ENCODE data around the gene IPO9.

IPO9 gene

GRCh38 chr1:201907621-201908020 lies 78.7 kb downstream of the IPO9 start:
- DNase-seq, result no peak

DNA sequence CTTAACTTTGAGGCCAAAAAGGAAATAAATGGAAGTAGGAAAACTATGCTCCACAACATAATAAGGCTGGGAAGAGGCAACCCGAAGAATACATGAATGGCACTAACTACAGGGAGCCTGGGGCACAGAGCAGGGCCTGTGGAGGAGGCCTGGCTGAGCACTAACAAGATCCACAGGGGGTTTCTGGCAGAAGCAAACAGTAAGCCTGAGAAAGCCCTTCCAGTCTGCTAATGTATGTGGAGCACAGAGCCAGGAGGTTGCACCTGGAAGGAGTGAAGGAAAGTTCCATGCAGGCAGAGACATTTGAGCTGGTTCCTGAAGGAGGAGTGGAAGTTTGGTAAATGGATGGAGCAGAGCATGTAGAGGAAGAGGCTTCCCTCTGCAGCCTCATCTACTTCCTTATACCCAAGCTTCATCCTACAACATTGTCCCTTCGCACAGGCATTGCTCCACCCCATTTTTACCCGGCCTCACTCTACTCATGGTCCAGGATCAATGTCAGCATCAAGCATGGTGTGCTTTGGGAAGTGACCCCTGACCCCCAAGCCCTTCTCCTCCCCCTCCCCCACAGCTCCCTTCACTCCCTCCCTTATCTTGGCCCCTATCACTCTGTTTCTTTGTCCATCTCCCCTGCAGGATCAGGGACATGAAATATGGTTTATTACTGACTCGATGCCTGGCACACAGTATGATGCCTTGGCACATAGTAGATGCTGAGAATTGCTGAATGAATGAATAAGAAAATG lies 83.0 kb downstream of the IPO9 start:
- no peak for DNase-seq

GRCh38 chr1:201912832-201913231 lies 83.9 kb downstream of the IPO9 start:
- DNase-seq, result no peak

DNA sequence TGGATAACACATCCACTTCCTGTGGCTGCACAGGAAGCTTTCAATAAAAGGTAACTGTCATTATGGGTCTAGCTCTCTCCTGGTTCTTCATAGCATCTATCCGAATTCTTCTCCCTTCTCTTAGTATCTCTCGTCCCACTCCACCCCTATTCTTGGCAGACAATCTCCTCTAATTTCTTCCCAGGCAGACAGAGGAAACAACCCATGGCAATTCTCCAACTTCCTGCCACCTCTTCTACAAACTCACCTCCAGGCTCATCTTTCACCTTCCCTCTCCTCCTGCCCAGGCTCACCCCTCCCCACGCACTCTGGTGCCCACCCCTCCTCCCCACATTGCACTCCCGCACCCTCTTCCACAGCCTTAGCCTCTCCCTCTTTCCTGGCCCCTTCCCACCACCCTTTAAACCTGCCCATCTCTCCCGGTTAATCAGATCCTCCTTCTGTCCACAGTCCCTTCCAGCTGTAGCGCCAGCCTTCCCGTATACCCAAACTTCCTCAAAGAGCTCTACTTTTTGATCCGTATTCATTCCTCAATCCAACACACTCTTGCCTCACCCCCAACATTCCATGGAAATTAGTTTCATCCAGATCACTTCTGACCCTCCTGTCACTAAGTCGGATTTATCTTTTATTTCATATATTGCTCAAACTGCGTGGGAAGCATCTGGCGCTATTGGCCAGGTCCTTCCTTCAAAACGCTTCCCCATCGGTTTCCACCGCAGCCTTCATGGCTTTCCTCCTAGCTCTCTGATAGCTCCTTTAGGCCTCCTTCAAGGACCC lies 85.7 kb downstream of the IPO9 start:
- DNase-seq, result no peak

- DNase-seq, result peak; percentile 31
Measured at GRCh38 chr1:201916649-201917249, 87.8 kb downstream of the IPO9 start.

- DNase-seq, result no peak
Measured at GRCh38 chr1:201917362-201918033, 88.5 kb downstream of the IPO9 start.

DNA sequence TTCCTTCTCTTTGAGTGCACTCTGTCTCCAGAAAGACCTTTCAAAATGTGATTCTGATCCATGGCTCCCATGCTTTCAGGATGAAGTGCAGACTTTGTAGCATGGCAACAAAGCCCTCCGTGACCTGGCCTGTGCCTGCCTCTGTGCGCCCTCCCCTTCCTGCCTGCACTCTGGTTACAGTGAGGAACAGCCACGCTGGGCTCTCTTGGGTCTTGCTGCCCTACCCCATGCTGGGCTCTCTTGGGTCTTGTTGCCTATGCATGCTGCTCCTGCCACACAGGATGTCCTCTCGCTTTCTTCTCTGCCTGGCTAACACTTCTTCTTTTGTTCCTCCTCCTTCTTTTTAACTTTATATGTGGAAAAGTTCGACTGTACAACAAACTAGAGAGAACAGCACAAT lies 89.4 kb downstream of the IPO9 start:
- no peak for DNase-seq

- no peak for DNase-seq
Measured at GRCh38 chr1:201921952-201922558, 93.1 kb downstream of the IPO9 start.

GRCh38 chr1:201925301-201925567 lies 96.3 kb downstream of the IPO9 start:
- no peak for DNase-seq

- no peak for DNase-seq
Measured at GRCh38 chr1:201925981-201926645, 97.2 kb downstream of the IPO9 start.

DNA sequence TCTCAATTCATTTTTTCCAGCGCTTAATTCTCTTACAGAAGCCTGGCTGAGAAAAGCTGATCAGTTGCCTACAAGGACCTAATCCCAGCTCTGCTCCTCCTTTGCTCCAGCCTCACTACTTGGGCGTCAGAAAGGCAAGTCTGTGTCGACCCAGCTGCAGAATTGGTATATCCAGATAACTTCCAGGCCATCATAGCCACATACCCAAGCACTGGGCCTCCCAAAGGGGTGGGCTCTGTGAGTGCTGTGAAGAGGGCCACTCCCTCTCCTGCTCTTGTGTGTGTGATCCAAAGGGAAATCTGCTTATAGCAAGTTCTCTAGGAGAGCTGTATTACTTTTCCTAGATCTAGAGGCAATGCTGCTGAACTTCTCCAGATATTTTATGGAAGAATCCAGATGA lies 99.3 kb downstream of the IPO9 start:
- DNase-seq, result no peak

GRCh38 chr1:201930137-201930536 lies 101.2 kb downstream of the IPO9 start:
- no peak for DNase-seq

- DNase-seq, result no peak
Measured at GRCh38 chr1:201930803-201931202, 101.8 kb downstream of the IPO9 start.
